ENCODE results near the gene LRRC7. TPM values are rescaled to one million over a fixed set of nuclear protein-coding genes. Genes with fewer than 3 reads are reported as not detected.

The LRRC7 gene
- total and polyA plus RNA-seq, 8 donors: 0.12 to 2.2 (median 0.90) TPM

DNA sequence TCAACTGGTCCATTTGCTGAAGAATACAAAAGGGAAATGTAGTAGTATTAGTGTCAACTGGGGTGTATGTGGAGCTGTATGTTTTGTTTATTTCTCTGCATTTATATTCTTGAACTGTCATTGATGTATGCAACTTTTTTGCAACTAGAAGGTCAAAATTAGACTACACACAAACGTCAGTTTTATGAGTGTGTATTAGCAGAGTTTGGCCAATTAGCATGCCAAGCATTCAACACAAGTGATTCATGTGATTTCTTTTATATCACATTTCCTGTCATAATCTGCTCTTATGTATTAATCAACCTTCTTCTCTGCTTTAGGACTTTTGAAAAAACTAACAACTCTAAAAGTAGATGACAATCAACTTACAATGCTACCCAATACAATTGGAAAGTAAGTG is 426.5 kb downstream of the LRRC7 start:
- ATAC-seq: no peak
- DNase-seq: no peak
- Histone ChIP-seq H3K4me1 (no peaks in the 10 kb centered on the region), H3K27me3 (no peaks in the 10 kb centered on the region), H3K36me3 (no peaks in the 10 kb centered on the region), H3K9me3 (no peaks in the 10 kb centered on the region), H3K4me3 (no peak overlapping the region), H3K27ac (no peak overlapping the region)
- no peak for FAIRE-seq
- WGBS, 2 donors: 8 to 19% methylated on average over 1 of the region's 1 CpG
- TF ChIP-seq, protein P1, sequence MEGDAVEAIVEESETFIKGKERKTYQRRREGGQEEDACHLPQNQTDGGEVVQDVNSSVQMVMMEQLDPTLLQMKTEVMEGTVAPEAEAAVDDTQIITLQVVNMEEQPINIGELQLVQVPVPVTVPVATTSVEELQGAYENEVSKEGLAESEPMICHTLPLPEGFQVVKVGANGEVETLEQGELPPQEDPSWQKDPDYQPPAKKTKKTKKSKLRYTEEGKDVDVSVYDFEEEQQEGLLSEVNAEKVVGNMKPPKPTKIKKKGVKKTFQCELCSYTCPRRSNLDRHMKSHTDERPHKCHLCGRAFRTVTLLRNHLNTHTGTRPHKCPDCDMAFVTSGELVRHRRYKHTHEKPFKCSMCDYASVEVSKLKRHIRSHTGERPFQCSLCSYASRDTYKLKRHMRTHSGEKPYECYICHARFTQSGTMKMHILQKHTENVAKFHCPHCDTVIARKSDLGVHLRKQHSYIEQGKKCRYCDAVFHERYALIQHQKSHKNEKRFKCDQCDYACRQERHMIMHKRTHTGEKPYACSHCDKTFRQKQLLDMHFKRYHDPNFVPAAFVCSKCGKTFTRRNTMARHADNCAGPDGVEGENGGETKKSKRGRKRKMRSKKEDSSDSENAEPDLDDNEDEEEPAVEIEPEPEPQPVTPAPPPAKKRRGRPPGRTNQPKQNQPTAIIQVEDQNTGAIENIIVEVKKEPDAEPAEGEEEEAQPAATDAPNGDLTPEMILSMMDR (IDR thresholded peaks at IDR 0.05): no peak
- intact Hi-C loops (cut with DNase I): no loop called here

DNA sequence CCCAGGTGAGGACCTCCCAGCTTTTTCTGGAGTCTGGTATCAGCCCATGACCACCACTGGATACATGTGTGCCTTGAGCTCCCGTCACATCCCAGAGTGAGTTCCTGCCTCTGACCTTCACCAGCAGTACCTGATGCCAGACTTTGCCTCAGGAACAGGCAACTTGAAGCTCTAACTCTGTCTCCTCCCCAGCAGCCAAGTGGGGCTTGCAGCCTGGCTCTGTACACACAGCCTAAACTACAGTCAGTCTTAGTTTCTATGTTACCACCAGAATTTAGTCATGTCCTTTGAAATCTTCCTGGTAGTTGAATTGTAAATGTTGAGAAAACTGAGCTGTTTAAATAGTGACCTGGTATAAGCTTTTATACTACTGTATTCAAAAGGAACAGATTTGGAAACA is 431.1 kb downstream of the LRRC7 start:
- no peaks in the 10 kb centered on the region for H3K4me1 ChIP-seq
- 45 to 86% methylated on average over 1 of the region's 1 CpG for WGBS, 2 donors
- intact Hi-C loops (cut with DNase I): no loop called here
- ATAC-seq (no peak), FAIRE-seq (no peak), DNase-seq (no peak)
- no peaks in the 10 kb centered on the region for H3K27me3 ChIP-seq
- H3K36me3 ChIP-seq: no peaks in the 10 kb centered on the region
- no peaks in the 10 kb centered on the region for H3K9me3 ChIP-seq
- TF ChIP-seq, protein P1 (IDR thresholded peaks at IDR 0.05): no peak
- H3K27ac ChIP-seq: no peak overlapping the region
- no peak overlapping the region for H3K4me3 ChIP-seq

DNA sequence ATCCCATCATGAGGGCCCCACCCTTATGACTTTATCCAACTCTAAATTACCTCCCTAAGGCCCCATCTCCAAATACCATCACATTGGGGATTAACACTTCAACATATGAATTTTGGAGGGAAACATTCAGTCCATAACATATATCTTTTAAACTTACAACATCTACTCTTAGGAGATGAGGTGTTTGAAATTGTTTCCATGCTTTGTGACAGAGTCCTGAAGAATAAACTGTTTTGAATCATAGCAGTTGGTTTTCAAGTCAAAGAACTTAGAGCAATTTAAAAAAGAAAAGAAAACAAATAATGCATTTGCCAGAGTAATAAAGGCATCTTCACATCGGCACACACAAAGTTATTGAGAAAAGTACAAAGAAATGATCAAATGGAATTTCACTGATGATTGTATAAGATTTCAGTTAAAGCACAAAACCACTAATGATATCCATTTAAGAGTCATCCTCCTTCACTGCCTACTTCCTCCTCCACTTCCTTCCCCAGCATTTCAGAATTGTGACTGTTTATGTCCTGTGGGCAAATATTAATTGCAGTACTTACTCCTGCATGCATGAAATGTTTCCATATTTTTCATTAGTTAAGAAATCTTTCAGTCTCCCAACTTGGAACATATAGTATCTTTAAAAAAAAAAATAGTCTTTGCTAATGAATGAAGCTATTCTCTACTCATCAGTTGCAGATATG is 435.6 kb downstream of the LRRC7 start:
- no peaks in the 10 kb centered on the region for H3K4me1 ChIP-seq
- DNase-seq (no peak), FAIRE-seq (no peak), ATAC-seq (no peak)
- intact Hi-C loops (cut with DNase I): no loop called here
- TF ChIP-seq, protein P1 (IDR thresholded peaks at IDR 0.05): no peak
- no peak overlapping the region for H3K4me3 ChIP-seq
- no peaks in the 10 kb centered on the region for H3K27me3 ChIP-seq
- no peaks in the 10 kb centered on the region for H3K9me3 ChIP-seq
- 75 to 81% methylated on average over 1 of the region's 1 CpG for WGBS, 2 donors
- no peaks in the 10 kb centered on the region for H3K36me3 ChIP-seq
- no peak overlapping the region for H3K27ac ChIP-seq

DNA sequence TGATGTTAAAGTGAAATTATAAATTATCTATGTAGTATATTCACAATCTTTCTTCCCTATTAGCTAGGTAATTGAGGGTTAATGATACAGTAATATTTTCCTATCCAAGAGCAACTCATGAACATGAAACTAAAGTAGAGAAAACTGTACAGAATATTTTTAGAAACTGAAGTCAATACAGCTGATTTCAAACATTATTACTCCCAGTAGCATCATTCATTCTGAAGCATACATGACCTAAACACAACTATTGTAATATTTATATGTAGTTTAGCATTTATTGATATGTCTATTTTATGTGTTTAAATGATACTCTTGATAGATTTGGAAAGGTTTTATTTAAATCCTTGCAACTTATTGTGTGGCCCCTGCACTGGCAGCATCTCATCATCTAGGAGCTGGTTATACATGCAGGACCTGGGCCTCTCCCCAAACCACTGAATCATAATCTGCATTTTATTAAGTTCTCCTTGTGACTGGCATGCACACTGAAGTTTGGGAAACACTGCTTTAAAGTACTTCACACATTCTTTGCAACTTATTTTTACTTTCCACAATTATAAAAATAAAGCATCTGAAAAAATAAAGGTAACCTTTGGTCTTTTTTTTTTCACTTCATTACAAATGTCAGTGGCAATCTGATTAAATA is 437.8 kb downstream of the LRRC7 start:
- H3K9me3 ChIP-seq: no peaks in the 10 kb centered on the region
- ATAC-seq: no peak
- FAIRE-seq: no peak
- H3K4me1 ChIP-seq: no peaks in the 10 kb centered on the region
- no peaks in the 10 kb centered on the region for H3K27me3 ChIP-seq
- H3K27ac ChIP-seq: no peak overlapping the region
- intact Hi-C loops (cut with DNase I): no loop called here
- TF ChIP-seq, protein P1 (IDR thresholded peaks at IDR 0.05): no peak
- H3K36me3 ChIP-seq: no peaks in the 10 kb centered on the region
- DNase-seq: no peak
- H3K4me3 ChIP-seq: no peak overlapping the region

DNA sequence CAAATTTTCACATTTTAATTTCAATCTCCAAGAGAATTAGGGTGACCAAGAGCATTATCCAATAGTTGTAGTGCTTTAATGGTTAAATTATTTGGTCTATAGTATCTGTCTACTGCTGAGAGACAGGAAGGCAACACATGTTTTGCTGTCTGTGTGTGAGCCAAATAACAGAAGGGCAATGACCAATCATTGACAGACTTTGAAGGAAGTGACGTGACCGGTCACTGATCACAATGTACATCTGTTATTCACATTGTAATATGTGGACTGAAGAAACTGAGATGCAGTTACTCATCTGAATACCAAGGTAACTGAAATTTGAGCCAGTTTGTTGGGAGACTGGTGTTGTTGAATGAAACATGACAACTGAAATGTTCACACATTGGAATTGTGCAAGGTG is 440.9 kb downstream of the LRRC7 start:
- Histone ChIP-seq H3K9me3 (no peaks in the 10 kb centered on the region), H3K4me3 (no peak overlapping the region), H3K36me3 (no peaks in the 10 kb centered on the region), H3K27me3 (no peaks in the 10 kb centered on the region), H3K27ac (no peak overlapping the region), H3K4me1 (no peaks in the 10 kb centered on the region)
- ATAC-seq (no peak), DNase-seq (no peak), FAIRE-seq (no peak)
- 52 to 53% methylated on average over 2 of the region's 2 CpGs for WGBS, 2 donors
- intact Hi-C loops (cut with DNase I): no loop called here
- TF ChIP-seq, protein P1 (IDR thresholded peaks at IDR 0.05): no peak

All from pancreas (tissue), 10 donors.